IMR-90 (cell line): Measurements from ENCODE around the gene LILRB2. TPM values are rescaled to one million over a fixed set of nuclear protein-coding genes. Genes with fewer than 3 reads are reported as not detected.
"Not testable (repeated sequence)": the region's sequence is repeated elsewhere in the genome, so short reads cannot be mapped to it uniquely, and the experiment has no call there.

Source experiments
- ATAC-seq: fragments of 200-7000 bp; cut with Tn5 transposase; 2 replicates; pipeline ENCODE4 v1.9.1; 2020; ENCODE audit warnings: low read depth, mild to moderate bottlenecking, moderate library complexity
- BruUV-seq: library from RNA; stranded (reverse); fragments of 400-500 nt; replicated peaks from 2 replicates; lab custom pipeline; 2021; lab: Mats Ljungman, UMichigan
- CTCF ChIA-PET: fragments of 300-600 bp; formaldehyde crosslinking; extraction: SDS; loops from one replicate; lab custom pipeline; 2021; ENCODE audit warnings: antibody characterized with exemption; lab: Yijun Ruan, JAX
- POLR2A ChIA-PET: fragments of 300-600 bp; sonication (Branson Sonifier 250); formaldehyde crosslinking; loops from one replicate; lab custom pipeline; 2022; ENCODE audit warnings: antibody characterized with exemption; ENCODE audit not compliant: unreplicated experiment; lab: Charles Lee
- DNase-seq: peaks from one replicate; pipeline ENCODE4 v3.0.0; 2013
- H2AFZ ChIP-seq: replicated peaks from 2 replicates; pipeline ENCODE3; 2013; ENCODE audit warnings: low read length, mild to moderate bottlenecking; ENCODE audit not compliant: poor library complexity
- H2AK5ac ChIP-seq: 2 replicates; pipeline ENCODE4 v1.6.1; 2013; ENCODE audit warnings: low read depth, low read length, inconsistent platforms
- H2AK9ac ChIP-seq: replicated peaks from 2 replicates; pipeline ENCODE3; 2013; ENCODE audit warnings: mild to moderate bottlenecking, low read depth, low read length, moderate library complexity; ENCODE audit not compliant: poor library complexity
- H2BK120ac ChIP-seq: 2 replicates; pipeline ENCODE4 v1.6.1; 2013; ENCODE audit warnings: low read depth, low read length, inconsistent platforms
- H2BK15ac ChIP-seq: 3 replicates; pipeline ENCODE4 v1.6.1; 2013; ENCODE audit warnings: low read depth, low read length, inconsistent platforms
- H2BK20ac ChIP-seq: 2 replicates; pipeline ENCODE4 v1.6.1; 2013; ENCODE audit warnings: low read depth, mild to moderate bottlenecking, inconsistent platforms, low read length, moderate library complexity
- H2BK5ac ChIP-seq: 2 replicates; pipeline ENCODE4 v1.6.1; 2013; ENCODE audit warnings: mild to moderate bottlenecking, low read depth, low read length, inconsistent platforms; ENCODE audit not compliant: poor library complexity, severe bottlenecking
- H3K14ac ChIP-seq: replicated peaks from 2 replicates; pipeline ENCODE4 v1.6.1; 2013; ENCODE audit warnings: low read depth, low read length, inconsistent platforms
- H3K18ac ChIP-seq: 2 replicates; pipeline ENCODE4 v1.6.1; 2013; ENCODE audit warnings: low read depth, low read length, control low read depth
- H3K23ac ChIP-seq: 2 replicates; pipeline ENCODE4 v1.6.1; 2013; ENCODE audit warnings: low read depth, low read length, inconsistent platforms
- H3K27ac ChIP-seq: 2 replicates; pipeline ENCODE4 v1.5.1; 2013; ENCODE audit warnings: mild to moderate bottlenecking, control low read depth, low read length; ENCODE audit not compliant: insufficient read depth
- H3K27me3 ChIP-seq: 2 replicates; pipeline ENCODE4 v1.6.1; 2013; ENCODE audit warnings: low read length; ENCODE audit not compliant: control insufficient read depth, insufficient read depth
- H3K36me3 ChIP-seq: 2 replicates; pipeline ENCODE4 v1.6.1; 2013; ENCODE audit warnings: low read length, mixed read lengths; ENCODE audit not compliant: control insufficient read depth, insufficient read depth
- H3K4ac ChIP-seq: 2 replicates; pipeline ENCODE4 v1.6.1; 2013; ENCODE audit warnings: low read depth, low read length, inconsistent platforms
- H3K4me1 ChIP-seq: 2 replicates; pipeline ENCODE4 v1.6.1; 2013; ENCODE audit warnings: low read length, mixed read lengths; ENCODE audit not compliant: control insufficient read depth, insufficient read depth
- H3K4me2 ChIP-seq: 2 replicates; pipeline ENCODE4 v1.6.1; 2013; ENCODE audit warnings: low read depth, mild to moderate bottlenecking, control low read depth, low read length, moderate library complexity
- H3K4me3 ChIP-seq: 2 replicates; pipeline ENCODE4 v1.5.1; 2013; ENCODE audit warnings: low read depth, mild to moderate bottlenecking, control low read depth, low read length, moderate library complexity; ENCODE audit not compliant: insufficient read depth
- H3K56ac ChIP-seq: 2 replicates; pipeline ENCODE4 v1.6.1; 2013; ENCODE audit warnings: low read length, inconsistent platforms; ENCODE audit not compliant: insufficient read depth; ENCODE audit errors: extremely low read depth
- H3K79me1 ChIP-seq, 2 experiments: 2 replicates each; pipeline ENCODE4 v1.6.1; 2013; ENCODE audit warnings: low read length in 2 of 2, inconsistent platforms in 1 of 2, low read depth in 1 of 2
- H3K9ac ChIP-seq: 2 replicates; pipeline ENCODE4 v1.6.1; 2013; ENCODE audit warnings: low read depth, low read length, control low read depth
- H3K9me1 ChIP-seq: 2 replicates; pipeline ENCODE4 v1.6.1; 2013; ENCODE audit warnings: low read length, inconsistent platforms; ENCODE audit not compliant: insufficient read depth
- H3K9me3 ChIP-seq: 2 replicates; pipeline ENCODE4 v1.6.1; 2013; ENCODE audit warnings: low read length; ENCODE audit not compliant: control insufficient read depth, insufficient read depth
- H4K20me1 ChIP-seq: 2 replicates; pipeline ENCODE4 v1.6.1; 2013; ENCODE audit warnings: low read length, inconsistent platforms; ENCODE audit not compliant: insufficient read depth
- H4K5ac ChIP-seq: 2 replicates; pipeline ENCODE4 v1.6.1; 2013; ENCODE audit warnings: mild to moderate bottlenecking, low read depth, low read length, control low read depth
- H4K8ac ChIP-seq, 2 experiments: 2 replicates each; pipeline ENCODE4 v1.6.1; 2013; ENCODE audit warnings: low read depth in 2 of 2, low read length in 2 of 2, control low read depth in 1 of 2, inconsistent platforms in 1 of 2
- H4K91ac ChIP-seq: 2 replicates; pipeline ENCODE4 v1.6.1; 2013; ENCODE audit warnings: low read depth, low read length, inconsistent platforms; ENCODE audit not compliant: insufficient read depth
- RAD21 ChIP-seq: IDR thresholded peaks from 2 replicates; pipeline ENCODE4 v1.6.1; 2012; ENCODE audit warnings: low read length, improper control_type of control experiment
- whole genome bisulfite sequencing, 2 experiments: methylation state at CpG; one replicate each; pipeline versions ENCODE4 v1.1.5 to v1.1.7; 2013; ENCODE audit warnings: missing lambda C conversion rate in 2 of 2; ENCODE audit not compliant: insufficient read length in 1 of 2; ENCODE audit errors: extremely low coverage in 2 of 2; 5-methylcytosine and 5-hydroxymethylcytosine counted together
- dilution Hi-C: fragments of 300-500 bp; cut with HindIII; formaldehyde crosslinking; loops from one replicate; pipeline ENCODE4 v1.14.3; 2018; ENCODE audit warnings: low sequenced_read_pairs; ENCODE audit not compliant: unreplicated experiment
- in situ Hi-C: fragments of 300-500 bp; cut with MboI; formaldehyde crosslinking; loops from 3 replicates; pipeline ENCODE4 v1.14.3; 2019; ENCODE audit warnings: low sequenced_read_pairs, inconsistent platforms, mixed read lengths
- intact Hi-C: fragments of 100-400 bp; cut with micrococcal nuclease; formaldehyde crosslinking; loops from 2 replicates; pipeline ENCODE4 v1.10.0; 2022
- polyA plus RNA-seq, 3 experiments: library from polyadenylated mRNA; depleted of rRNA; stranded (reverse); fragments of >200 nt; gene quantifications; 2 replicates each; pipeline ENCODE4 v1.2.3, GENCODE V29; 2012; ENCODE audit warnings: low replicate concordance in 1 of 3
- total RNA-seq: library from RNA; depleted of rRNA; stranded (reverse); fragments of >200 nt; gene quantifications from 2 replicates; pipeline ENCODE4 v1.2.3, GENCODE V29; 2012

Gene LILRB2
- total and polyA plus RNA-seq, 2 of the 4 experiments (the other 2 are of a cell fraction), result not detected

DNA sequence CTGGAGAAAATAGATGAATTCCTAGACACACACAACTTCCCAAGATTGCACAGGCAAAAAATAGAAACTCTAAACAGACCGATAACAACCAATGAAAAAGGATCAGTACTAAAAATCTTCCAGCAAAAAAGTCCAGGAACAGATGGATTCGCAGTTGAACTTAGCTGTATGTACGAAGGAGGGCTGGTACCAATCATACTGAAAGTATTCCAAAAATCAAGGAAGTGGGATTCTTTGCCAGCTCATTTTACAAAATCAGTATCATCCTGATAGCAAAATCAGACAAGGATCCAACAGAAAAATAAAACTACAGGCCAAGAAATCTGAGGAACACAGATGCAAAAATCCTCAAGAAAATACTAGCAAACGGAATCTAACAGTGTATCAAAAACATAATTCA, 6.5 kb upstream of the LILRB2 start:
- Histone ChIP-seq H3K14ac (no peak overlapping the region), H3K23ac (no peak overlapping the region), H4K91ac (no peak overlapping the region), H2AK5ac (no peak overlapping the region), H2AFZ (no peak overlapping the region), H4K5ac (no peak overlapping the region), H3K4me3 (no peak overlapping the region), H3K27ac (no peak overlapping the region), H3K9me3 (no peaks in the 10 kb centered on the region), H3K18ac (no peak overlapping the region), H2AK9ac (no peak overlapping the region), H4K20me1 (no peaks in the 10 kb centered on the region), H2BK20ac (no peak overlapping the region), H4K8ac (no peak overlapping the region), H3K9ac (no peak overlapping the region), H3K56ac (no peak overlapping the region), H3K4ac (no peak overlapping the region), H2BK15ac (no peak overlapping the region), H3K4me1 (no peaks in the 10 kb centered on the region), H2BK5ac (no peak overlapping the region), H3K9me1 (no peaks in the 10 kb centered on the region), H3K36me3 (no peaks in the 10 kb centered on the region), H3K4me2 (no peak overlapping the region), H3K27me3 (no peaks in the 10 kb centered on the region), H3K79me1 (no peaks in the 10 kb centered on the region), H2BK120ac (no peak overlapping the region)
- CTCF ChIA-PET, result interaction anchor here (0.5 kb wide), 1 partner anchor 56 kb away, joined by 3 read pairs; no protein-coding TSS in a partner anchor
- POLR2A ChIA-PET, result no interaction called here
- no peak for TF ChIP-seq RAD21
- dilution Hi-C loops, result no loop called here
- DNase-seq, result peak; percentile 52
- no CpG with 5 or more reads among the region's 4 CpGs for WGBS, 2 experiments
- in situ Hi-C loops, result no loop called here
- intact Hi-C loops, result no loop called here
- ATAC-seq, result peak; percentile 37
- no TSS peak for BruUV-seq

DNA sequence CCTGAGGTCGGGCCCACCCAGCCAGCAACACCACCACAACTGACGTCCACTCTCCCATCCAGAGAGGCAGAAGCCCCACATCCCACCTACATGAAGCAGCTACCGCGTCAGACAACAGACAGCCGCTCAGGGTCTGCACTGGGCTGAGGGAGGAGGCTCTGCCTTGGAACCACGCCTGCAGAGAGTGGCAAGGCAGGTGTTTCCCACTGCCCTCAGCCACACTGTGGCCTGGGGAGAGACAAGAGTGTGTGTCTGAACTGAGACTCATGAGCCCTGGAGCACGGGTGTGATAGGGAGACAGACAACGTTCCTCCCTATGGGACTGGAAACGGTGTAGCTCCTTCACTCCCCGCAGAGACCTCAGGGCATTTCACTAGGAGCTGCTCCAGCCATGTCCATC, 5.4 kb upstream of the LILRB2 start:
- ATAC-seq, H3K79me1 ChIP-seq, H3K4me2 ChIP-seq, H3K9ac ChIP-seq, H3K9me1 ChIP-seq, in situ Hi-C loops, H3K27me3 ChIP-seq, H3K23ac ChIP-seq, H2BK15ac ChIP-seq, H3K14ac ChIP-seq, H3K18ac ChIP-seq, H2AFZ ChIP-seq, CTCF ChIA-PET, POLR2A ChIA-PET, H4K5ac ChIP-seq, H2BK120ac ChIP-seq, H2BK20ac ChIP-seq, H3K4me3 ChIP-seq, DNase-seq, H3K27ac ChIP-seq, H3K56ac ChIP-seq, H2AK5ac ChIP-seq, BruUV-seq, dilution Hi-C loops, H4K91ac ChIP-seq, H2BK5ac ChIP-seq, H4K20me1 ChIP-seq, H3K36me3 ChIP-seq, intact Hi-C loops, H4K8ac ChIP-seq, H2AK9ac ChIP-seq, H3K4ac ChIP-seq, H3K9me3 ChIP-seq, H3K4me1 ChIP-seq: not testable (repeated sequence)
- WGBS, 2 experiments, result no CpG with 5 or more reads among the region's 10 CpGs
